Endothelial cell of hepatic sinusoid (primary cell): ENCODE measurements around the gene YARS2.

Experiments
- in situ Hi-C: cut with HindIII; loops from 2 replicates; pipeline ENCODE4 v1.10.0; 2017; ENCODE audit warnings: low sequenced_read_pairs

Gene YARS2

DNA sequence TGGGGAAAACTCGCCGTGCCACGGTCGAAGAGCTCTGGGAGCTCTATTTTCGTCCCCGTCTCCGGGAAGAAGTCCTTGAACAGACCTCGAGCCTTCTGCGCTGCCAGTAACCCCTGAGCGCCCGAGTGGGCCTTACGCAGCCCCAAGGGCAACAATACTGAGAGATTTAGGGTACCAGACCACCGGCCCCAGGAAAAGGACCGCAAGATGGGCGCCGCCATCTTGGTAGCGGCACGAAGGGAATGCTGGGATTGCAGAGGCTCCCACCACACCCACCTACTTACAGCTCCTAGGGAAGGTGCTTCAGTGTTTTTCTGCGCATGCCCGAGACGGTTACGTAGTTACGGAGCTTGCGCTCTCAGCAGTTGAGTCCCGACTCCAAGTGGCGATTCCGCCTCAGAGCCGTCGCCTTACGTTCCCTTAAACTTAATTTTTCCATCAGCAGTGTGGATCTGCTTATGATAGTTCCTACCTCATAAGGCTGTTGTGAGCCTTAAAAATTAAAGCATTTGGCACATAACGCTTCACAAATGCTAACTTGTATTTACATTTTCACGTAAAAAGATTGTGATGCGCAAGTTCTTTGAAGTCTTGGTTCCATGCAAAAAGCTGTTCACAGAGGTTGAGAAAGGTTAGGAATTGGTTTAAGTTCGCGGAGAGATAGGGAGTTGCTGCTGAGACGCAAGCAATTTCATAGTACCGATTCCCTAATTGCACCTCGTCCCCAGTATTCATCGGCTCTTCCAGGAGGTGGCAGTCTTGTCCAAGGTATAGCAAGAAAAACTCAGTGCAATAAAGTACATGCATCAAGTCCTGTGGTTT is at the start of gene YARS2:
Gene YARS2, minus strand, starts transcription at position 244 of the 822 bp plus-strand sequence. Its CDS starts 23 bp downstream, at position 221.
- in situ Hi-C loops: no loop called here

GRCh38 chr12:32804301-32804700 is 48.6 kb upstream of the YARS2 start:
- in situ Hi-C loops: no loop called here

DNA sequence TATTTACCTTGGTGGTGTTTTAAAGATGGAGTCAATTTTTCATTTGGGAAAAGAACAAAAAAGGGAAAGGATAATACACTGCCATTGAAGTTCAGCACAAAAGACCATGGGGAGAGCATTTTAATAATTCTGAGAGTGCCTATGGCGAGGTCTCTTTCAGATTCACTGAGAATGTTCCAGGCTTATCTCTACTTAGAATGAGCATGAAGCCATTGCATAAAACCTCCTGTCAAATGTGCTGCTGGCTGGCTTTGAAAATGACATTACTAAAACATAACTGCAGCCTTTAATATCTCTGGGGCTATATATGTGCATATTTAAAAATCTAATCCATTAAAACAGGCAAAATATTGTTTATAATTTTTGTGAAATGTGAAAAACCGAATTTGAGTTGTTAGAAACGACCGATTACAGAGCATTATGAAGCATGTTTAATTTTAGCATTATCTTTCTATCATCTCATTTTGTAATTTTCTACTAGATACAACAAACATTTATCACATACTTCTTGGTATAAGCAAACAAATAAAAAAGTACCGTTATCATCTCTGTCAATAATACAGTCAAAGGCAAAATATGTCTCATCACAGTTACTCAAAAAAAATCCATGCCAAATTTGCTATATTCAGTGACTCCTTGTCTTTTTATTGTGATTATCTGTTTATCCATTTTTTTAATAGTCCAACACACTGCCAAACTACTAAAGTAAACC is 45.7 kb upstream of the YARS2 start:
- in situ Hi-C loops: no loop called here

DNA sequence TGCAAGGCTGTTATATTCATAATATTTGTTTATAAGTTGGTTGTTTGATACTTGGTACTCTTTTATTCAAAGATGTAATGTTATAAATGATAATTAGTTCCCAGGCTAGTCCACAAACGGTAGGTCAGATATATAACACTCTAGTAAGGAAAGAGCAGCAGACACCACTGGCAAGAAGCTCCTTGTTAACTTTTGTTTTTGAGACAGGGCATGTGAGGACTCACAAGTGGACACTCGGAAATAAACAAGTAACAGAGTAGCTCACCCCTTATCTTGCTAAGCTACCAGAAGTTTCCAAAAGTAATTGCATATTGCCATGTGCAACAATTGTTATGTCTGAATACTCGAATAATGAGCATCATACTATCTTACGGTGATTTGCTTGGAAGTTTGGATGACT is 38.6 kb upstream of the YARS2 start:
- in situ Hi-C loops: no loop called here

GRCh38 chr12:32789916-32790315 is 34.2 kb upstream of the YARS2 start:
- in situ Hi-C loops: no loop called here

DNA sequence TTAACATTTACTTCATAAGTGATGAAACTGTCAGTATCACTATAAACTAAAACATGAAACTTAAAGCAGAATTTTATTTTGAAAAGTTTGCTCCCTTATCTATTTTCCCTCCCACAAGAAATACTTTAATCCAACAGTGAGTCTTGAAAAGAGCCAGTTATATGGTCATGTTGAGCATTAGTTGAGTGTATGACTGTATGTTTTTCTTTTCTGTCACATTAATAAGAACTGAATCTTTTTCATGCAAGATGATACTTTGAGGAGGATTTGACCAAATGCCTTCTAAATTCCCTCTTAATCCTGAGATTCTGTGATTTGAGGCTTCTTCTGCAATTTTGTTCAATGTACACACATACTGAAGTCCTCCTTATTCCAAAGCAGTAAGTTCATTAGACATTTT is 33.7 kb upstream of the YARS2 start:
- in situ Hi-C loops: no loop called here

GRCh38 chr12:32788405-32788804 is 32.7 kb upstream of the YARS2 start:
- in situ Hi-C loops: no loop called here

- in situ Hi-C loops: no loop called here
Observed at GRCh38 chr12:32785557-32785956, 29.9 kb upstream of the YARS2 start.

DNA sequence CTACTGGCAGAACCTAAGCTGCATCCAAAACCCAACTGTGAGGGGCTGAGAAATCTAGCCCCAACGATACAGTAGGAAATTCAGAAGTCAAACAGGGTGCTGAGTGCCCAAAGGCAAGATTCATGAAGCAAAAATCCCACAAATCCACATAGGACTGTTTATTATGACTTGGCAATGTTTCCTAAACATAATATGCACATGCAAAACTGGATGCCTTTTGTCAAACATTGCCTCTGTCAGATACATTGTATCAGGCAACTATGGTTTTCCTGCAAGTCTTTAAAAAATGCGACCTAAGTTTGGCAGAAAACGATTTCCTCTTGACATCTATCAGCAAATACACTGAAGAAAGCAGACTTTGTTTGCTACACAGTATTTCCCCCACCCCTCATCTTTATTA is 27.3 kb upstream of the YARS2 start:
- in situ Hi-C loops: no loop called here

DNA sequence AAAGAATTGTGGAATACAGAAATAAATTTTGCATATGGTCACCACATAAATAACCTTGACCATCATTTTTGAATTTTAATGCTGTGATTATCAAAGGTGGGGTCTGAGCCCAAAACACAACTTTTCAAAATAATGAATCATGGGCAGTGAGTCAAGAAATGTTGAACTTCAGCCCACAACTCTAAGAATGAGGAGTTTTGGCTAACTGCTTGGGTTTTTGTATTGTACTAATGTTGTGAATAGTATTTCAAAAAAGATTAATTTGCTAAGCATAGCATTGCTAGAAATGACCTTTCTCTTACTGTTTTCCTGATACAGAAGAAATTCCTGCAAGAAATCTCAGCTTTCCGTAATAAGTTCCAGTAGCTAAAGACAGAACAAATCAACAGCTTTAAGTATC is 24.4 kb upstream of the YARS2 start:
- in situ Hi-C loops: no loop called here

DNA sequence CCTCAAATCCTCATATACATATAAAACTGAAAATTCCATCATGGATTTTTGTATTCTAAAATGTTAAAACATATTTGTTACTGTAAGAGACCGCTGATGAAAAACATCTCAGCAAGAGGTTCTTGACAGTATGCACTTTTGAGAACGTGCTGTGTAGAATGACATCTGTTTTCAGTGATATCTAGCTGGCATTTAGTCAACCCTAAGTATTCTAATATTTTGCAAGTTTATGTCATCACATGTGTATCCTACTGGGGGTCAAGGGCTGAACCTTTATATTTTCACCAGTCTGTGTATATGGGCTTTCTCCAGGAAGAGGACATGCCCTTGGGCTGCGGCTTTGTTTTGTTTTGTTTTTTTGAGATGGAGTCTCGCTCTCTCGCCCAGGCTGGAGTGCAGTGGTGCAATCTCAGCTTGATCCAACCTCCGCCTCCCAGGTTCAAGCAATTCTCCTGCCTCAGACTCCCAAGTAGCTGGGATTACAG is 22.0 kb upstream of the YARS2 start:
- in situ Hi-C loops: no loop called here

DNA sequence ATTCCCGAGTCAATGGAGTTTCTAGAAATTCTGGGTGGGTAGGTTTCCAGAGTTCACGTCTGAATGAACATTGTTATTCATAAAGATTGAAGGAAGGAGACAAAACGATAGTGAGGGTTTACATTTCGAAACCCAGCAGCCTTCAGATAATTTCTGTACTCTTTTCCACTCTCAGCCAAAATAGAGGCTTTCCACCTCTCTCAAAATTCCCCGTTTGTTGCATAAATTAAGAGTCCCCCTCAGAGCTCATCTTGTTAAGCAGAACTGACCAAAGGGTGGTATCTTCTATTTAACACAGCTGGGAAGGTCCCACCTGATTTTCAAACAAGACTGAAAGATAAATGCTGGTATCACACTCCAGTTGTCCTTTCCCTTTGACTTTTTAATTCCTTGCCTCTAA is 21.5 kb upstream of the YARS2 start:
- in situ Hi-C loops: no loop called here

GRCh38 chr12:32776258-32776657 is 20.6 kb upstream of the YARS2 start:
- in situ Hi-C loops: no loop called here

GRCh38 chr12:32773691-32774090 is 18.0 kb upstream of the YARS2 start:
- in situ Hi-C loops: no loop called here

- in situ Hi-C loops: no loop called here
Observed at GRCh38 chr12:32770141-32770540, 14.4 kb upstream of the YARS2 start.

- in situ Hi-C loops: no loop called here
Observed at GRCh38 chr12:32768518-32768917, 12.8 kb upstream of the YARS2 start.

DNA sequence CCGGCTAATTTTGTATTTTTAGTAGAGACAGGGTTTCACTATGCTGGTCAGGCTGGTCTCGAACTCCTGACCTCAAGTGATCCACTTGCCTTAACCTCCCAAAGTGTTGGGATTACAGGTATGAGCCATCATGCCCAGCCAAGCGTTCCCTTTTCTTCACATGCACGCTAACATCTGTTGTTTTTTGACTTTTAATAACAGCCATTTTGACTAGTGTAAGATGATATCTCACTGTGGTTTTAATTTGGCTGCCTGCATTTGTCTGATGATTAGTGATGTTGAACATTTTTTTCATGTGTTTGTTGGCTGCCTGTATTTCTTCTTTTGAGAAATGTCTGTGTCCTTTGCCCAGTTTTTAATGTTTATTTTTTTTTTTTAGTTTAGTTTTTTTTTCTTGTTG is 10.2 kb upstream of the YARS2 start:
- in situ Hi-C loops: no loop called here

GRCh38 chr12:32761716-32762115 is 6.0 kb upstream of the YARS2 start:
- in situ Hi-C loops: no loop called here

- in situ Hi-C loops: no loop called here
Observed at GRCh38 chr12:32757157-32757556, 1.5 kb upstream of the YARS2 start.

DNA sequence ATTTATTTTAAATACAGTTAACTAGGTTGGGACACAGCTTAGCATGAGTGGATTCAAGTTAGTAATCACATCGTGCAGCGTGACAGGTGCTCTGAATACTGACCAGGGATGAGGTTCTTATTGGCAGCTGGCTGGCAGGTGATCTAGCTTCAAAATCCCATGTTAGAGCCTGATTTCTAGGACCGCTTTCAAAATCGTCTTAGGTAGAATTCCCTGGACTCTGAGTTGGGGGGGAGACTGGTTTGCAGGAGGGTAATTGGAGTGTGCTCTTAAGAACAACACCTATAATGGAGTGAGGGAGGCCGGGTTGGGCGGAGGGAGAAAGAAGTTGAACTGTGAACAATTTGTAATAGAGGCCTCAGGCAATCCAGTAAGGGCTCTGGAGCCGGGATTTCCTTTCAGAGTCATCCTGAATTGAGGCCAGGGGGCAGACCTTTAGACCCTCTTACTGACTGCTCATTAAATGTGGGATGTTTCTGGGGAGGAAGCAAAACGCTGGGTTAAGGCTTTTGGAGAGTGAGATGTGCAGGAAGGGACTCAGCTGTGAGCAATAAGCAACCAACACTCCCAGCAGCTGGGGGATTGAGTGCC is 874 bp upstream of the YARS2 start:
- in situ Hi-C loops: no loop called here

DNA sequence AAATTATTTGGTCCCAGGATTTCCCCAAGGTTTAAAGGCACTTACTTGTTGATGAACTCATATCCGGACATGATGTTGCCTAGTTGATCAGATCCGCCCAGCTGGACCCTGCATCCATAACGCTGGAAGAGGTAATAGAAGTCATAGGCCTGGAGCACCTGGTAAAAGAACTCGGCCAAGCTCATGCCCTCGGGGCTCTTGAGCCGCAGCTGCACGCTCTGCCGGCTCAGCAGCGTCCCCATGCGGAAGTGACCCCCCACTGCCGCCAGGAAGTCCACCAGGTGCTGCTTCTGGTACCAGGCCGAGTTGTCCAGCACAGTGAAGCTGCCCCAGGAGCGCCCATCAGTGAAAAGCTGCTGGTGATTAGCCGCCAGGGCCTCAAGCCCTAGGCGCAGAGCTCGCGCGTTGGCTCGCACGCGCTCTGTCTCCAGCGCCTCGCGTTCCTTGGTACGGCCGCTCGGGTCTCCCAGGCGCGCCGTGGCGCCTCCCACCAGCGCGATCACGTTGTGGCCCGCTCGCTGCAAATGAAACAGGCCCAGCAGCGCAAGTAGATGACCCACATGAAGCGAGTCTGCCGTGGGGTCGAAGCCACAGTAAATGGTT is 545 bp downstream of the YARS2 start:
- in situ Hi-C loops: no loop called here
